CD4-positive, alpha-beta T cell treated with Interleukin-6 at 100 ng/mL for 8 hours (primary cell): ENCODE results near the gene METRNL.

Source experiments
- DNase-seq: peaks from one replicate; pipeline ENCODE4 v3.0.0-alpha.2; 2020; ENCODE audit warnings: mixed read lengths, low spot score

Gene METRNL

DNA sequence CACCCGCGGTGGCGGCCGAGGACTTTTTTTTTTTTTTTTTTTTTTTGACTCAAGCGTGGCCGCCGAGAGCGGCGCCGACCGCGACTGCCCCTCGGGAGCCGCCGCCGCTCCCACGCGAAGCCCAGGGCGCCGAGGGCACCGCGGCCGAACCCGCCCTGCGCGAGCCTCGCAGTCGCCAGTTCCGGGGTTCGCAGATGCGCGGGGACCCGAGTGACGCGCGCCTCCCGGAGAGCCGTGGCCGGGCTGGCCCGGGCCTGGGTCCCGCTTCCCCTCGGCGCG lies 1.1 kb downstream of the METRNL start:
- no peak for DNase-seq

DNA sequence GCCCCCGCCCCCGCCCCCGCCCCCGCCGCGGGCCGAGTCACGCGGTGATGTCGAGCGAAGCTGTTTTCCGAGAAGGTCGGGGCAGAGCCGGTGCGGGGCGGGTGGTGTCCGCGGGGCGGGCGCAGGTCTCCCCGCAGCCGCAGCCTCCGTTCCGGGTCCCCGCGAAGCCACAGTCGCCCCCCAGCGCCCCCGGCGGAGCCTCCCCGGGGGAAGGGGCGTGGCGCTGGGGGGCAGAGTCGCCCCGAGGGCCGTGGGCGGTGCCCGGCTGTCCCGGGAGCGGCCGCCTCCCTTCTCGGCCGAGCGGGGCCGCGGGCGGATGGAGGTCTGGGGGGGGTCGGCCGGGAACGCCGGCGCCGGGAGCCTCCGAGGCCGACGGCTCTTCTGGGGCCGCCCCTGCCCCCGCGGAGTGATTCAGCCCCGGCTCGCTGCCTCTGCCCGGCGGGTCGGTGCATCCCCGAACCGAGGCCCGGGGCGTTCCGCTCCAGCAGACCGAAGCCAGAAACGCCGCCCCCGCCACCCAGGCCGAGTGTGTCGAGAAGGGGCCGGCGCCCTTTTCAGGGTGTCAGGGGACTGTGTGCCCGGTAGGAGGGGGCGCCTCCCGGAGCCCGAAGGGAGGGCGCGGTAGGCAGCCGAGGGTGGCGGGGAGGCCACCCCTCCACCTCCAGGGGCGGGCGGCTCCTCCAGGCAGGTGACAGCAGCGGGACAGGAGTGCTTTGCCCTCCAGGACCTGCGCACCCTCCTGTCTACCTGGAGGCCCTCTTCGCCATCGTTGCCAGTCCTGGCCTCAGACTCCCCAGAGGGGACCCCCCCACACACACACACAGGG lies 1.7 kb downstream of the METRNL start:
- no peak for DNase-seq

DNA sequence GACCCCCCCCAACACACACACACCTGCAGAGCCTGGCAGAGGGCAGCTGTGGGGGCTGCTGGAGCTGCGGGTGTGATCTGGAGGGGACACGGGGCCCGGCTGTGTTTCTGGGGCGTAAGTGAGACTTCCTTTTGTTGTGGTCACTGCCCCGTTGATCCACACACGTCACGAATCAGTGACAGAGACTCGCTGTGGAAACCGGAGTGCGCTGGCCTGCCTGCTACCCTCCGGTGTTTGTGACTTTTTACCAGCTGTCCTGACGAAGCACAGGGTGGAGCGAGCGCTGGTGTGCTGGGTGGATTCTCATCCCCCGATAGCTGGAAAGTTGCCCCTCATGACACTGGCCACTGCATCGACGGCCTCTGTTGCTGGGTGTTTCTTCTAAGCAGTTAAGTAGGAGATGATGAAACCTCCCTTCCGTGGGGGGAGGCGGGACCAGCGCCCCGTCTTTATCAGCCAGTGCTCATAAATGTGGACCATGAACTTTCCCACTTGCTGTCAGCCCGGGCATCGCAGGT lies 2.3 kb downstream of the METRNL start:
- DNase-seq = no peak

DNA sequence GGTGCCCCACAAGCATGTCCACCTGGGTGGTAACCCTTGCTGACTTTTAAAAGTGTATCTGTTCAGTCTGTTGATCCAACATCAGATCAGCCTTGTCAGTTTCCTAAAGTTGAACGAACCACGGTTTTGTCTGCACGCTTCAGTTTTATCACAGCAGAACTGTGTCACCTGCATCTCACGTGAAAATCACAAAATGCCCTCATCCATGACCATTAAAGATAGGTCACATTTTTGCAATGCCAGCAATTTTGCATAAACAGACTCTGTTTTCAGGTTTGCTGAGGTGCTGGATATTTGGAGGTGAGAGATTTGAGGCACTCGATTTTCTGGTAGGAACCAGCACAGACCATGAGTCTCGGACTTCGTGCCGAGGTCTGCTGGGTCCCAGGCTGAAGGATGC lies 3.0 kb downstream of the METRNL start:
- no peak for DNase-seq

DNA sequence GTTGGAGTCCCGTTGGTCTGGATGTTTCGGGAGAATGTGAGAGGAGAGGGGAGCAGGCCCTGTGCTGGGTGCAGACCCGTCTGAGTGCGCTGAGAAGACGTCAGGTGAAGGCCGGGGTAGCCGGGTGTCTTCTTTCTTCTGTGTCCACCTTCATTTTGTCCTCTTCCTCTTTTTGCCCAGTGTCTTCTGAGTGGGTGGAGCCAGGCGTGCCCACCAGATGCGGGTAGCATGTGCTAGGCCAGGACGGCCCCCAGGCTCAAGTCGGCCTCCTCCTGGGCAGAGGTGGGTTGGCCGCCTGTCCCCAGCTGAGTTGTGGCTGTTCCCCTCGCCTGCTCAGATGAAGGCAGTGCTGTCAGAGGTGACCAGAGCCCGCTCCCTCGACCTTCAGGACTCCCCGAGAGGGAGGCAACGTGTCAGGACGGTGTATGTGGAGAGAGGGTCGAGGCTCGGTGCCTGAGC lies 3.5 kb downstream of the METRNL start:
- DNase-seq = no peak

DNA sequence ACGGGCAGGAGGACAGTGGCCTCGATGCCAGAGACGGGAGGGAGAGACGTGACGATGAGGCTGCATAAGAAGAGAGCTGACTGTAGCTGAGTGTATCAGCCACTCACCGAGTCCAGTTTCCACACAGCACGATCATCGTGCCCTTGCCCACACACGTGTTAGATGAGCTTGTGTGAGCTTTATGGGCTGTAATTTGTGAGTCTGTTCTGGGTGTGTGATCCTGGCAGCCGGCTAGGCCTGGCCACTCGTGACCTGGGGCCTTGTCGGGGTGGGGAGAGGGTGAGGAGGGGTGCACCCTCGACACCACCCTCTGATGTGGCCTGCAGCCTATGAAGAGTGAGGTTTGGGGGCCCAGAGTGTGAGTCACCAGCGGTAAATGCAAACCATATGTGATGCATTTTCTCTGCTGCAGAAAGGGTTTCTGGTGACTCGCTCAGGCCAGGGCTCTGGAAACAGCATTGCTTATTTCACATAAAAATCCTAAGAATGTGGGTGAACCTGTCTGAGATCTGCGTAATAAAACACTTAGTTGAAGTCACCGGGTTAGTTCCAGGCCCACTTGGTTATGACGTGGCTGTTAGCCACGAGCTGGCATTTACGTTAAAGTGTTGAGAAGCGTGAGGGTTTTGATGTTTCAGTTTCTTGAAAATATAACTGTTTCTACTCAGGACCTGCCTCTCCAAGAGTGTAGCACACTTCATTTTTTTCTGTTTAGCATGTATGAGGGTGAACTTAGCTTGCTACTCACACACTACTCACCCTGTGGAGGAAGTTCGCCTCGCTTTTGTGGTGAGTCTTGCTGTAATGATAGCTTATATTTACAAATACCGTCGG lies 4.2 kb downstream of the METRNL start:
- DNase-seq = peak; percentile 37

DNA sequence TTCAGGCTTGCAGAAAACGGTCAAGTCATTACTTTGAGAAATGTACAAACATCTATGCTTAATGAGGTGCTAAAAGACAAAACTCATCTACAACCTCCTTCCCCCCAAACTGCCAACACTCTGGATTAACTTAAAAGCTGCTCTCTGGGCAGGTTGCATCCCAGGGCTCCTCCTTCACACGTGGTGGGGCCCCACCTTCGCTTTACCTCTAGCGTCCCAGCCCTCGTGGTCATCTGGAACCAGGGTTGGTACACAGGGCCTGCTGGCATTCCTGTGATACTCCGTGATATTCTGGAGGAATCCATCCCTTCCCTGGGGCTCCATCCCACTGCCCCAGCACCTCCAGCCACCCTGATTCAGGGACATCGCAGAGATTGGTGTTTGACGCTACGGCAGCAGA lies 4.8 kb downstream of the METRNL start:
- no peak for DNase-seq

DNA sequence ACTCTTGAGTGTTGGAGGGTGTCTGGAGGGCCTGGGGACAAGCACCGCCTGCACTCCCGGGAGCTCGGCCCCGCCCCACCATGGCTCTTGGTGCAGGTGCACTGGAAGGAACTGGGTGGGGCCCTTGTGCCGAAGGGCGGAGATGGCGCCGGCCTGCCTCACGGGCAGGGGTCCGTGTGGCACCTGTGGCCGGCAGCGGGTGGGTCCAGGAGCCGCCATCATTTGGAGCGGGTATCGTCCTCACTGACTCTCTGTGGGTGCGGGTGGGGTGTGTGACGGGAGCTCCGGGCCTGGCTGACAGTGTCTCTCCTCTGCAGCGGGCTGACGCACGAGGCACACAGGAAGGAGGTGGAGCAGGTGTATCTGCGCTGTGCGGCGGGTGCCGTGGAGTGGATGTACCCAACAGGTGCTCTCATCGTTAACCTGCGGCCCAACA lies 5.2 kb downstream of the METRNL start:
- DNase-seq = no peak

DNA sequence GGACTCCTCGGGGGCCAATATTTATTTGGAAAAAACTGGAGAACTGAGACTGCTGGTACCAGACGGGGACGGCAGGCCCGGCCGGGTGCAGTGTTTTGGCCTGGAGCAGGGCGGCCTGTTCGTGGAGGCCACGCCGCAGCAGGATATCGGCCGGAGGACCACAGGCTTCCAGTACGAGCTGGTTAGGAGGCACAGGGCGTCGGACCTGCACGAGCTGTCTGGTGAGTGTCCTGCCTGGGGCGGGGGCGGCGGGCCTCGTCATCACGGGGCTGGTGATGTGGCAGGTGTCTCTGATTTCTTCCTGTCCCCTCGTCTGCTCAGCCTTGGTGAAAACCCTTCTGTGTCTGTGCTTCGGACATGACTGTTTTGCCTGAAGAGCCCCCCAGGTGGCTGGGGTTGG lies 5.7 kb downstream of the METRNL start:
- no peak for DNase-seq

DNA sequence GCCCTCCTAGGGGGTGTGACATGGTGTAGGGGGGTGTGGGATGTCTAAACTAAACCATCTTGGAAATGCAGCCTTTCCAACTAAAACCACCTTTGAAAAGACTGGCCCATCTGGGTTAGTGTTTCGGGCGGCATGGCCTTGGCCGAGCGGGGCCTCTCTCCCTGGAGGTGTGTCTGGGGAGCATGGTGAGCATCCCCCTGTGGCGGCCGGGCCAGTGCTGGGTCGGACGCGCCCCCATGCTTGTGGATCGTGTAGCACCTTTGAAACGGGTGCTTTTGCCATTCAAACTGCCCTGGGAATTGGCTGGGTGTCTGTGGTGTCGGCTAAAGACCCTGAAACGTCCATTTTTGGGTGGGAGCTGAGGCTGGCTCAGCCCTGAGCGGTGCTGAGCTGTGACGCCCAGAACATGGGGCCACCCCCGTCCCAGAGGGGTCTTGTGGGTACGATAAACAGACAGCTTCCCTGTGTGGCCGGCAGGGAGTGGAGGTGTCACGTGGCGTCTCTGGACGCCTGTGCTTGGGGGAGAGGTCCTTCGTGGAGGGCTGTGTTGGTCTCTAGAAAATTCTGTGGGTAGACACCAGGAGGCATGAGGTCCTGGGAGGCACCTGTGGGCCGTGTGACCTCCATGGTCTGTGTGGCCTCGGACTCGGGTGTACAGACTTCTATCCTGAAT lies 6.3 kb downstream of the METRNL start:
- DNase-seq = no peak

DNA sequence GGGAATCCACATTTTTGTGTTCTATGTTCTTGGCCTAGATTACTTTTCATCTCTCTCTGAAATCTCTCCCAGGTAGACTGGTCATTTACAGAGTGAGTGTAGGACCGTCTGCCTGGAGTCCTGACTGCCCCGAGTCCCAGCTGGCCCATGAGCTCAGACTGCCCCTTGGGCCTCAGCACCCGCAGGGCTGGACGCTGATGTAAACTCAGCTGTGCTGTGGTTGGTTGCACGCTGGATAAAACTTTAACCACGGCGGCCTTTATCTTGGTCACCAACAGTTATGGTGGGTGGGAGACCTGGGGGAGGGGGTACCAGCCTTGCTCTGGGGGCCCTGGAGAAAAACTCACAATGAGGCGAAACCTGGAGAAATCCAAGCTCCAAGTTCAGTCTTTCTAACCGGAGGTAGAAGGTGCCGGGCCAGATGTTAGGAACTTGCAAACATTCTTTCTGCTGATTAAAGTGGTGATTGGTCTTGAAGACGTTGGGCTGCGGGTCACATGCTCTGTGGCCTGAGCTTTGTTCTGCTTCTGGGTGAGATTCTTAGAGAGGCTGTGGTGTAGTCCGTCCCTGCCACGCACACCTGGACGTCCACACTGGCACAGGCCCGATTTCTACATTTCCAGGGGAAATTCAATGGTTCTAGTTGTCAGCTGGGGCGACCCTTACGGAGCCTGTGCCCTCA lies 6.9 kb downstream of the METRNL start:
- DNase-seq = no peak

DNA sequence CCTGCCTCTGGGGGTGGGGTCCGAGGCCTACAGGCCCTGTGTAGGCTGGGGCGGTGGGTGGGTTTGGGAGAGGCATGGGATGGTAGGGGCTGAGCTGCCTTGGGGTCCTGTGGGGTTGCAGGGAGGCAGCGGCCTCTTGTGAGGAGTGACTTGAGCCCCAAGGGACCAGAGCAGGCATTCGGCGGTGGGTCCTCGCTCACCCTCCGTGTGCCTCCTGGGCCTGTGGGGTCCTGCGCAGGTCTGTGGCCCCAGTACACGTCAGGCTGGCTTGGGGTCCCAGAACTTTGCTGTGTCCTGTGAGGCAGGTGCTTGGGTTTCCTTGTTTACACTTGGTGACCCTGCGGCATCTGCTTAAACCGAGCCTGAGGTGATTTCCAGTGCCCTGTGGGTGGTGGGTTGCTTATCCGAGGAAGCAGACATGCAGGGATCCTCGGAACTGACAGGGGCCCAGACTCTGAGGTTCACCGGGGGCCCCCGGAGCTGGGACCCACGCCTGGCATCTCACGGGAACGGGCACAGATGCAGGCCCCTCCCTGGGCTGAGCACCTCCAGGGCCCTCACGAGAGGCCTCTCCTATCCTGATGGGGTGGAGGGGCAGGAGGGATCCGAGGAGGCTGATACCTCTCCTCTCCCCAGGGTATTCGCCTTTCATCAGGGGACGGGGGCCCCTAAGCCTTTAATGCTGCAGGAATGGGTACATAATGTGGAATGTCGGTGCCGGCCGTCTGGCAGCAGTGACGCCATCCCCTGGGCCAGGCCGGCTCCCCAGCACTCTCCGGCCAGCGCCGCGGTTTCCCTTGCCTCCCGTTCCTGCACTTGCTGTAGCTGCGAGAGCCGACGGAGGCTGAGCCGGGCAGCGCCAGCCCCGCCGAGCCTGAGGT lies 7.7 kb downstream of the METRNL start:
- no peak for DNase-seq

DNA sequence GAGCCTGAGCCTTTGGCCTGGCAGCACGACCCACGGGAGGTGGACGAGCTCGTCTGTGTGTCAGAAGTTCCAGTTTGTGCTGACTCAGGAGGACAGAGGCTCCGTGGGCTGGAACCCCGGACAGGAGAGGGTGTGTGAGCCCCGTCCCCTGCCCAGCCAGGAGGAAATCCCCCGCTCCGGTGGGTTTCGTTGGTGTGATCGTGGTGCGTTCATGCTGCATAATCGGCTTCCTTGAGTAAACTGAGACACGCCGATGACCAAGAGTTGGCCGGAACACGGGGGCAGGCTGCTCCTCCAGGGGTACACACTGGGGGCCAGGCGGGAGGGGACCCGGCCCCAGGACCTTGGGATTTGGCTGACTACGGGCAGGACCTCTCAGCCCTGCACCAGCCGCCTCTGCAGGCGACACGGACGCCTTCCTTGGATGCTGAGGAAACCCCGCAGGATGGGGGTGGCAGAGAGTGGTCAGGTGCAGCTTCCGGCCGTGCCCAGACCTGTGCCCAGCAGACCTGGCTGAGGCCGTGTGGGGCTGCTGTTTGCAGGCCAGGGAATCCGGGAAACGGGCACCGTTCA lies 8.5 kb downstream of the METRNL start:
- DNase-seq = no peak

DNA sequence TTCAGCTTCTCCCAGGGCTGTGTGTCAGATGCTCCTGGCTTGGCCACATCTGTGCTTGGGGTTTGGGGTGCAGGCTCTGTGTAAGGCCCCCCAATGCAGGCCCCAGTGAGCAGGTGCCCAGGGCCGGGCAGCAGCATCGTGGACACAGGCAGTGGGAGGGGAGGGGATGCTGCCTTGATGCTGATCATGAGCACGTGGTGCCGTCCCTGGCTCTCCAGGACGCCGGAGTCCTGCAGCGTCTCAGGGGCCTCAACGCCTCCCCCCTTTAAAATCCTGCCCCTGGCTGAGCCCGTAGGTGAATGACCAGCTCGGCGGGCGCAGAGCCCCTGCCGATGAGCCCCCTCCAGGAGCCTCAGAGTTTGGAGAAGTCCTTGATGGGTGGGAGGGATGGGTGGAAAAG lies 9.0 kb downstream of the METRNL start:
- no peak for DNase-seq

DNA sequence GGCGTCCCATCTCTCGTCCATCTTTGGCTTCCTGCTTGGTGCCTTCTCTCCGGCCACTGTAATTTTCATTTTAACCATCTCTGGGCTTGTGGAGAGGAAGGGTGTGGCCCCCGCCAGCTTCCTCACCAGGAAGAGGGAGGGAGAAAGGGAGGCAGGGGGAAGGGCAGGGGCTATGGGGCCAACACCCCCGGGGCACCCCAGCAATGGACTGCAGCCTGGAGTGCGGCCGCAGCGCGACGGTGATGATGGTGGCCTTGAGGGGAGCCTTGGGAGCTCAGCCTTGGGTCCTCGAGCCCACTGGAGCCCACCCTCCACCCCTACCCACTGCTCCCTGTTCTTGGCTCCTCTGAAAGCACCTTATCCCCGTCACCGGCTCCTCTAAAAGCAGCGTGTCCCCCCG lies 9.5 kb downstream of the METRNL start:
- no peak for DNase-seq

DNA sequence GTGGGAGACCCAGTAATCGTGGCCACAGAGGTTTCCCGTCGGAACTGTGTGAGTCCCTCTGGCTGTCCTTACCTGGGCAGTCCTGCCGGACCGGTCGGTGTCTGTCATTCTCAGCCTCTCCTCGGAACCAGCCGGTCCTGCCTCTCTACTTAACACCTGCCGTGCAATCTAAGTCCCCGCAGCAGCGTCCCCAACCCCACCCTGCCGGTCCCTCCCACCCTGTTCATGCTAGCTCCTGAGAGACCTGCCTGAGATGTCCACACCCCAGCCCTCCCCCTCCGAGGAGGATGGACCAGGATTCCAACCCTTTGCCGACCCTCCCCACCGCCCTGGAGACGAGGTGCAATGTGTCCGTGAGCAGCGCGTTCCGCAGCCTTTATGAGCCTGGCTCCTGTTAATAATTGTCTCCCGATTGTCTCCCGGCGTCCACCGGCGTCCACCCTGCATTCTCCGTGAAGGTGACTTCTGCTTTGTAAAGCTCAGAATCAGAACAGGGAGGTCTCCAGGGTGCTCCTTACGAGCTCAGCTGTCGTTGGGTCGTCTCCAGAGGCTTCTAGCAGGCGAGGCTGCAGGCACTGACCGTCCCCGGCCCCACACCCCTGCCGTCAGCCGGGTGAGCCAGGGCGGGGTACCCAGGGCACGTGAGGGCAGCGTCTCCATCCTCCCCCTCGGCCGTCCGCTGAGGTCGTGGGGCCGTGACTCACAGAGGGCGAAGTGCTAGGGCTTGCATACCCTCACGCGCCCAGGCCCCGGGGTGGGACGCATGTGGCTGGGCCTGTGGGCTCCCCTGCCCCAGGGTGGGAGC lies 10.1 kb downstream of the METRNL start:
- no peak for DNase-seq

DNA sequence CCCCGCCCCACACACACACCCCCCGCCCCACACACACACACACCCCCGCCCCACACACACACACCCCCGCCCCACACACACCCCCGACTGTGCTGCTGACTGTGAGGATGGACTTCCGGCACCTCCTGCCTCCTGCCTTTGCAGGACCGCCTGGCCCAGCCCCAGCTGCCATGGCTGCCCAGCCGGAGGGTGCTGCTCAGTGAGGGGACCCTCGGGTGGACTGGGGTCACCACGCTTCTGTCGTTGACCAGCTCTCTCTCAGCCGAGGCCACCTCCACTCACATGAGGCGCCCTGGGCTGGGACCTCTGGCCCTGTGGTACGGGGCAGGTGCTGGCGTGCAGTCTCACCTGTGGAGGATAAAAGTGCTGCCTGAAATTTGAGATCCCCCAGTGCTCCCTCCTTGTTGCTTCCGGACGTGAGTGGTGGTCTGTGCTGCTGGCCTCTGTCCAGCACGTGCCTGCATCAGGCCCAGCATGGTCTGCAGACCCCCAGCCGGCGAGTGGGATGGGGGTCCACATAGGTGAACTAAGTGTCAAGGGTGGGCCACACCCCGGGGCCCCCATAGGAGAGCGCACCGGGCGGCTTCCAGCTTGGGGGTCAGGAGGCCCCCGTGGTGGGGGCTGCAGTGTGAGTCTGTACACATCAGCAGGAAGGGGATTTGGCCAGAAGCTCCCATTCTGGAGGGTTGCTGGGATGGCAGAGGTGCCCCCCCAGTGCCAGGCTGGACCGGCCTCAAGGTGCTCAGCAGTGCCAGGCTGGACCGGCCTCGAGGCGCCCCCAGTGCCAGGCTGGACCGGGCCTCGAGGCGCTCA lies 11.2 kb downstream of the METRNL start:
- no peak for DNase-seq

DNA sequence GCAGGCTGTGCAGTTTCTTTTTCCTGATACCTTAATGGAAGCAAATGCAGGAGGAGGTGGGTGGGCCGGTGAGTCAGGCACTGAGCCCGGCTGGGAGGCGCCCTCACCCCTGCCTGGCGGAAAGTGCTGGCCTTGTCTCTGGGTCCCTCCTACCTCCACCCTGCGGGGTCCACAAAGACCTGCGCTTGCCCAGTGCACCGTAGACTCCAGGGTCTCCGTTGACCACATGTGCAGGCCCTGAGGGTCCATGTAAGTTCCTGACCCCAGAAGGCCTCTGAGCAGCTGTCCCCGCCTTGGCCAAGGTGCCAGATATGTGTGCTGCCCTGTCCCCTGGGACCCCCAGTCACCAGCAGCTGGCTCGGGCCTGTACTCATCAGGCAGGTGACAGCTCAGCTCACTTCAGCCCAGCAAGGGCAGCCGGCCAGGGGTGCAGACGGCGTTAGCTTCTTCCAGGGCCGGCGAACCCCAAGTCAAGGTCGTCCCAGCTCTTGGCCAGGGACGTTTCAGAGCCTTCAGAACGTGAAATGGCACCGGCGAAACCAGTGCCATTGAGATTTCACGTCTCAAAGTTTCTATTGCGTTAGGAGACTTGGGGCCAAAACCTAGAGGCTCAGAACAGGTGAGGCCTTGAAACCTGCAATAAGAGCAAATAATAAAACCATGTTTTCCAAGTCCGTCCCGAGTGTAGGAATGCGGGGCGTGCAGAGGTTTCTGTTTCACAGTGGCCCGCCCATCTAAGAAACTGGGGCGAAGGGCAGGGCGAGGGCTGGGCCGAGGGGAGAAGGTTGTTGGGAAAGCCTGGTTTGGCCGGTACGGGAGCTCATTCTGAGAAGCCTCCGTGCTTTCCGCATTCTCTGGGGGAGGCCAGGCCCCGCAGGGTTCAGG lies 12.1 kb downstream of the METRNL start:
- no peak for DNase-seq
